NB4 (cell line): ENCODE data around the gene RARRES1.

ENCODE experiments used
- MYC ChIP-seq: IDR thresholded peaks from 2 replicates; pipeline ENCODE4 v1.6.1; 2011; ENCODE audit warnings: low read depth, low read length
- POLR2A ChIP-seq: IDR thresholded peaks from 2 replicates; pipeline ENCODE4 v1.6.1; 2011; ENCODE audit warnings: mild to moderate bottlenecking; ENCODE audit not compliant: insufficient read length; ENCODE audit errors: extremely low read depth
- TF ChIP-seq, protein P1 (sequence below): IDR thresholded peaks from 2 replicates; pipeline ENCODE4 v1.6.1; 2011; ENCODE audit warnings: low read depth, low read length
- TF ChIP-seq, protein P2 (sequence below): IDR thresholded peaks from one replicate; pipeline ENCODE4 v1.5.1; 2012; ENCODE audit warnings: low read depth, low read length

- TF ChIP-seq POLR2A (no peak), MYC (no peak)
- TF ChIP-seq, protein P1, sequence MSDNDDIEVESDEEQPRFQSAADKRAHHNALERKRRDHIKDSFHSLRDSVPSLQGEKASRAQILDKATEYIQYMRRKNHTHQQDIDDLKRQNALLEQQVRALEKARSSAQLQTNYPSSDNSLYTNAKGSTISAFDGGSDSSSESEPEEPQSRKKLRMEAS, result no peak
- TF ChIP-seq, protein P2, sequence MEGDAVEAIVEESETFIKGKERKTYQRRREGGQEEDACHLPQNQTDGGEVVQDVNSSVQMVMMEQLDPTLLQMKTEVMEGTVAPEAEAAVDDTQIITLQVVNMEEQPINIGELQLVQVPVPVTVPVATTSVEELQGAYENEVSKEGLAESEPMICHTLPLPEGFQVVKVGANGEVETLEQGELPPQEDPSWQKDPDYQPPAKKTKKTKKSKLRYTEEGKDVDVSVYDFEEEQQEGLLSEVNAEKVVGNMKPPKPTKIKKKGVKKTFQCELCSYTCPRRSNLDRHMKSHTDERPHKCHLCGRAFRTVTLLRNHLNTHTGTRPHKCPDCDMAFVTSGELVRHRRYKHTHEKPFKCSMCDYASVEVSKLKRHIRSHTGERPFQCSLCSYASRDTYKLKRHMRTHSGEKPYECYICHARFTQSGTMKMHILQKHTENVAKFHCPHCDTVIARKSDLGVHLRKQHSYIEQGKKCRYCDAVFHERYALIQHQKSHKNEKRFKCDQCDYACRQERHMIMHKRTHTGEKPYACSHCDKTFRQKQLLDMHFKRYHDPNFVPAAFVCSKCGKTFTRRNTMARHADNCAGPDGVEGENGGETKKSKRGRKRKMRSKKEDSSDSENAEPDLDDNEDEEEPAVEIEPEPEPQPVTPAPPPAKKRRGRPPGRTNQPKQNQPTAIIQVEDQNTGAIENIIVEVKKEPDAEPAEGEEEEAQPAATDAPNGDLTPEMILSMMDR, result no peak
Measured at GRCh38 chr3:158651192-158651591, 81.1 kb downstream of the RARRES1 start.
